Right lobe of liver (tissue), 4 donors: ENCODE measurements around the gene C2orf49.

Experiments
- CTCF ChIP-seq, 4 donors: fragments of 200-600 bp in 3 of 4; fragments of 450-650 bp in 1 of 4; IDR thresholded peaks; one replicate each; pipeline versions ENCODE4 v1.5.1 to v1.8.0; 2016 to 2022; ENCODE audit warnings: antibody characterized with exemption in 4 of 4, mild to moderate bottlenecking in 2 of 4
- POLR2A ChIP-seq: fragments of 450-650 bp; IDR thresholded peaks from one replicate; pipeline ENCODE4 v1.6.1; 2017; ENCODE audit warnings: antibody characterized with exemption, mild to moderate bottlenecking
- donor health status: DM: no; HTN: no; CAD: no.
- donor health status: DM: no; HTN: no; CAD: no.
- donor health status: DM: no; HTN: yes; CAD: no.

- TF ChIP-seq CTCF (IDR thresholded peaks at IDR 0.05), result peak; percentile 31 to 46 (median 42)
- TF ChIP-seq POLR2A, result no peak
Observed at GRCh38 chr2:105287692-105288091, 49.6 kb upstream of the C2orf49 start.
